Measurements from ENCODE around the gene CHD9NB.
"Not testable (repeated sequence)": the region's sequence is repeated elsewhere in the genome, so short reads cannot be mapped to it uniquely, and the experiment has no call there.

Gene CHD9NB

DNA sequence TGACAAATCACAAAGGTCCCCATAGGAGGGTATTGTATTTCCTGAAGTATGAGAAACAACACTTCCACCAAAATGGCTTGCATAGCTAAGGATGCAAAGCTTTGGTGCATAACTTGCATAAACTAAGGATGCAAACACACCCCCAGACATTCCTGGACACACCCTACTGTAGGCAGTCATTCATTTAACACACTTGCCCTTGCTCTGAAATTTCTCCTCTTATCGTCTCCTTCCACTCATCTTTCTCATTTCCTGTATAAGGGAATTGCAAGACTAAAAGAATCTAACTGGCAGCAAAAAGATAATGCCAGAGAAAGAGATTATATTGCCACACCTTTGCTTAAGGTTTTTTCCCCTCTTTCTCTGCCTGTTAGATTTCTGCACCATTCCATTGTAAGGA, 30.4 kb upstream of the CHD9NB start:
- no peak for DNase-seq (ENCODE audit: low read depth in 3 of 3)

DNA sequence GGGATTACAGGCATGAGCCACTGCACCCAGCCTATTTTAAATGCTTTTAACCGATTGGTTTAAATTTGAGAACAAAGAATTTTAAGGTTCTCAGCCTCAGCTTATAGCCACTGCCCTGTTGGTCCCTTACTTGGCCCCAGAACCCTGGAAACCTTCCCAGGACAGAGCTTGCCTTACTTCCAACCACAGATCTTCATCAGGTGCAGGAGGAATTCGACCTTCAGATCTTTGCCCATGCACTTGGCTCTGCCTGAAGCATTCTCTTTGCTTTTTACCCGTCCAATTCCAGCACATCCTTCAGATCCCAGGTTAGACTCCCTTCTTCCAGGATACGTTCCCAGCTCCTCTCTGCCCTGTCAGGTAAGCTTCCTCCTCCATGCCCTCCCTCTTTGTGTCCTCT, 29.8 kb upstream of the CHD9NB start:
- DNase-seq (ENCODE audit: low read depth in 3 of 3), result no peak

DNA sequence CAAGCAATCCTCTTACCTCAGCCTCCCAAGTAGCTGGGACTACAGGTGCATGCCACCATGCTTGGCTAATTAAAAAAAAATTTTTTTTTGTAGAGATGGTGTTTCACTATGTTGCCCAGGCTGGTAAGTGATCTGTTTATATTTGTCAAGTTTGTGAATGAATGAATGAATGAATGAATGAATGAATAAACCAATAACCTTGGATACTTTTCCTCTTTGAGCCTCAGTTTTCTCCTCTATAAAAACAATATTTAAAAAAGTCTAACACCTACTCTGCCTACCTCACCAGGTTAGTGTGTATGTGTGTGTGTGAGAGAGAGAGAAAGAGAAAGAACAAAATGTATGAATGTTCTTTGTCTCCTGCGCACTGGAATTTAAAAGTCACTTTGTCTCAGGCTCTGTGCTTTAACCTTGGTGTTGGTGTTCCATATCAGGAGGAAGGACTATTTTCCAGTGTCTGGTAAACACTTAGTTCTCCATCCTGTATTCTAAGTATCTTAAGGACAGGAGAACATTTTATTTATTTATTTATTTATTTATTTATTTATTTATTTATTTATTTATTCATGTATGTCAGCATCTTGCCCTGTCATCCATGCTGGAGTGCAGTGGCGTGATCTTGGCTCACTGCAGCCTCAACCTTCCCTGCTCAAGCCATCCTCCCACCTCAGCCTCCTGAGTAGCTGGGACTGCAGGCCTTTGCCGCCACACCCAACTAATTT, 29.1 kb upstream of the CHD9NB start:
- no peak for DNase-seq (ENCODE audit: low read depth in 3 of 3)

GRCh38 chr16:53081032-53081424, 28.3 kb upstream of the CHD9NB start:
- DNase-seq (ENCODE audit: low read depth in 3 of 3), result no peak

DNA sequence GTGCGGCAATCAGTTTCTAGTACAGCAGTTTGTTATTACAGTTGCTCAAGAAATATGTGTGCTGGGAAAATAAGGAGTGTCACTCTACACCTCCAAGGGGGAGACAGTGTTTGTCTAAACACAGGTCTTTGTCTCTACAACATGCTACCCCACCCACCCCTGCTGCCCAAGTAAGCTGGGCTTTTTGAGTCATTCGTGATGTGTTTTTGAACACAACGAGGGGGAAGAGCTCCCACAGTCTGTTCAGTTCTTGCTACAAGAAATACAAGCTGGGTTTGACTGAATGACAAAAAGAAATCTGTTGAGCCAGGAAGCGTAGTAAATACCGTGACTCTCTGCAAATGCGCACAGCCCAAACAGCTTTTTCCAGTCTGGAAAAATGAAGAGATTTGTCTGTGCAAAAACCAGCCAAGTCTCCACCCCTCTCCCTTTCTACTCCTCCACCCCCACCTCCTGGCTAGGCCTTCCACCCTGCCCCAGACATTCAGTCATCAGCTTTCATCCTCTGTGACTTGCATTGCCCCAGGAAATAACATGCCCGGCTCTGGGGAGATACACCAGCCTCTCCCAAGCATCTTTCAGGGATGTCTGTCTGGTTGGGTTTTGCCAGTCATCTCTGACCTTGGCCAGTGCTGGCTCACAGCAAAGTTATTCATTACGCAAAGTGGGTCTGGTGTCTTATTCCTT, 27.8 kb upstream of the CHD9NB start:
- no peak for DNase-seq (ENCODE audit: low read depth in 3 of 3)

- DNase-seq (ENCODE audit: low read depth in 3 of 3), result no peak
Observed at GRCh38 chr16:53078765-53079485, 26.2 kb upstream of the CHD9NB start.

DNA sequence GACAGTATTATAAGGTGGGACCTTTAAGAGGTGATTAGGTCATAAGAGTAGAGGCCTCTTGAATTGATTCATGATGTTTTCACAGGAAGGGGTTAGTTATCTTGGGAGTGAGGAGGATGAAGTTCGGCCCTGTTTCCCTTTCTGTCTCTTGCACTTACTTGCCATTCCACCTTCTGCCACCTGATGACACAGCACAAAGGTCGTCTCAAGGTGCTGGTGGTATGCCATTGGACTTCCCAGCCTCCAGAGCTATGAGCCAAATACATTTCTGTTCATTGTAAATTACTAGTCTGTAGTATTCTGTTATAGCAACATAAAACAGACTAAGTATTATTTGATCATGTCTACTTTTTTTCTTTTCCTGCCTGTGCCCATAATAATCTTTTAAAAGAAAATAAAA, 25.6 kb upstream of the CHD9NB start:
- DNase-seq (ENCODE audit: low read depth in 3 of 3), result no peak

GRCh38 chr16:53075461-53075860, 22.8 kb upstream of the CHD9NB start:
- DNase-seq (ENCODE audit: low read depth in 3 of 3), result not testable (repeated sequence)

DNA sequence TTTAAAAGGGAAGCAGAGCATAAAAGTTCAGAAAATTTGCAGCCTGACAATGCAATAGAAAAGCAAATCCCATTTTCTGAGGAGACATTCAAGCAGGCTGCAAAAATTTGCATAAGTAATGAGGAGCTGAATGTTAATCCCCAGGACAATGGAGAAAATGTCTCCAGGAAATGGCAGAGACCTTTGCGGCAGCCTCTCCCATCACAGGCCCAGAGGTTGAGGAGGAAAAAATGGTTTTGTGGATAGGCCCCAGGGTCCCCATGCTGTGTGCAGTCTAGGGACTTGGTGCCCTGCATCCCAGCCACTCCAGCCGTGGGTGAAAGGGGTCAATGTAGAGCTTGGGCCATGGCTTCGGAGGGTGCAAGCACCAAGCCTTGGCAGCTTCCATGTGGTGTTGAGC, 21.6 kb upstream of the CHD9NB start:
- not testable (repeated sequence) for DNase-seq (ENCODE audit: low read depth in 3 of 3)

DNA sequence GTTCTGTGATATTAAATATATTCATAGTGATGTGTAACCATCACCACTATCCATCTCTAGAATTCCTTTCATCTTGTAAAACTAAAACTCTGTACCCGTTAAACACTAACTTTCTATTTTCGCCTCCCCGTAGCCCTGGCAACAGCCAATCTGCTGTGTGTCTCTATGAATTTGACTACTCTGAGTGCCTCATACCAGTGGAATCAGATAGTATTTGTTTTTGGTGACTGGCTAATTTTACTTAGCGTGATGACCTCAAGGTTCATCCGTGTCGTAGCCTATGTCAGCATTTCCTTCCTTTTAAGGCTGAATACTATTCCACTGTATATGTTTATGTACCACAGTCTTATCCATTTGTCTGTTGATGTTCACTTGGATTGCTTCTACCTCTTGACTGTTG, 20.3 kb upstream of the CHD9NB start:
- DNase-seq (ENCODE audit: low read depth in 3 of 3), result no peak

DNA sequence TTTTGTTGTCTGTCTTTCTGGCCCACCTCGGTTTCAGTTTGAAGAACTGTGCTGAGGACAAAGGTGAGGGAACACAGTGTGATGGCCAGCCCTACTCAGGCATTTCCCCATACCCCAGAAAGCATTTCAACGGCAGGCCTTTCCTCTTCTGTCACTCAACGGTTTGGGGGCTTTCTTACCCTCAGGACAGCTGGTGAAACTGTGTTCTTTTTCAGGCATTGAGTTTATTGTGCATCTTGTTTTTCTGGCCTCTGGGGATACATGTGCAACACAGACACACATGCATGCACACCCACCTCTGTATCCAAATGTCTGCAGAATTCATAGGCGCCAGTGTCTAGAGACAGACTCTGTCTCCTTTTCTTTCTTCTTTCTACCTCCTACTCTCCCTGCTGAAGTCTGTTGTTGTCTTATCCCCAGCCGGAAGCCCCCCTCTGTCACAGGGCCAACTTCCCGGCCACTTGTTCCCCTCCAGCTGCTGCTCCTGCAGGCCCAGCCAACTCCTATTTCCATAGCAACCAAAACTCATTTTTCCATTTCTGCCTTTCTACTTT, 19.1 kb upstream of the CHD9NB start:
- no peak for DNase-seq (ENCODE audit: low read depth in 3 of 3)

GRCh38 chr16:53069772-53070171, 17.1 kb upstream of the CHD9NB start:
- DNase-seq (ENCODE audit: low read depth in 3 of 3), result no peak

DNA sequence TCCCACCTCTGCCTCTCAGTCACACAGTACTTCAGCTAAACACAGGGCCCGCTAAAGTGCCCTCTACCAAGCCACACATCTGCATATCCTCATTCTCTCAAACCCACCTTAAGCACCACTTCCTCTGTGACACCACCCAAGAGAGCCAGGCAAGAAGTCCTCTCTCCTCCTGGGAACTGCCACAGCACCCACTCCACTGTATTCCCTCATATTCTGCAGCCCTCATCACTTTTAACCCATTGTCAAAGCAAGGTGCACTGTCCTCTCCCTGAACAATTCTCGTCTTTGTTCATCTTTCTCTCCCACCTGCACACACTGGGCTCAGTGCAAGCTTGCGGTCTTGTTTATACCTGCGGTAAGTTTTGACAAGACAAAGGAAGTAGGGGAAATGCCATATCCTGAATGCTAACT, 15.7 kb upstream of the CHD9NB start:
- no peak for DNase-seq (ENCODE audit: low read depth in 3 of 3)

GRCh38 chr16:53067675-53068074, 15.0 kb upstream of the CHD9NB start:
- no peak for DNase-seq (ENCODE audit: low read depth in 3 of 3)

- no peak for DNase-seq (ENCODE audit: low read depth in 3 of 3)
Observed at GRCh38 chr16:53065461-53066061, 12.9 kb upstream of the CHD9NB start.

GRCh38 chr16:53064081-53064578, 11.4 kb upstream of the CHD9NB start:
- DNase-seq (ENCODE audit: low read depth in 3 of 3), result no peak

DNA sequence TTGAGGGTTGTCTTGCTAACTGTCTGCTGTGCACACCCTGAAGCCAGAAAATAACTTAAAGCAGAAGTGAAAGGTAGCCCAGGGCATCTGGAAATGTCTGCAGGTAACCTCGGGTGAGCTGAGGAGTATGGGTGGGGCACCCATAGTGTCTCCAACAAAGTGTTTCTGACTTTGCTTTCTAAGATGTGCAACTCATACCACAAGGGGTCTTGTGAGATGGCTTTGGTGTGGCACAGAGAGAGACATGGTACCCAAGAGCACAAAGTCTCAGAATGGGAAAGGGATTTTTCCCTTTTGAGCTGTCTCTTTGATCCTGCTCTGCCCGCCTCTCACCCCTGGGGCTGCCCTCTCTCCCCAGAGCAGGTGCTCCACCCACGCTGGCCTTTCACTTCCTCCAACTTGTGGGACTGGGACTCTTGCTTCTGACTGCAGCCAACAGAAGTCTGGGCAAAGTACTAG, 9.0 kb upstream of the CHD9NB start:
- no peak for DNase-seq (ENCODE audit: low read depth in 3 of 3)

- DNase-seq (ENCODE audit: low read depth in 3 of 3), result no peak
Observed at GRCh38 chr16:53061256-53061655, 8.6 kb upstream of the CHD9NB start.

DNA sequence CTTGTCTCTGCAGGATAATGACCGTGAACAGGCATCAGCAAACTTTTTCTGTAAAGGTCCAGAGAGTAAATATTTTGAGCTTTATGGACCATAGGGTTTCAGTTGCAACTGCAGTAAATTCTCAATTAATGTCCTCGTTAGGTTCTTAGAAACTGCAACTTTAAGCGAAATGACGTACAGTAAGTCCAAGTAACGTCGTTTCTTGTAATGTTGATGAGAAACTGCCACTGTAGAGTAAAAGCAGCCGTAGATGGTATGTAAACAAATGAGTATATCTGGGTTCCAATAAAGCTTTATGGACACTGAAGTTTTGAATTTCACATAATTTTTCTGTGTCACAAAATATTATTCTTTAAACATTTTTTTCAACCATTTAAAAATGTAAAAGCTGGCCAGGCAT, 7.0 kb upstream of the CHD9NB start:
- DNase-seq (ENCODE audit: low read depth in 3 of 3), result no peak

- DNase-seq (ENCODE audit: low read depth in 3 of 3), result no peak
Observed at GRCh38 chr16:53058882-53059281, 6.2 kb upstream of the CHD9NB start.

GRCh38 chr16:53058441-53058840, 5.7 kb upstream of the CHD9NB start:
- no peak for DNase-seq (ENCODE audit: low read depth in 3 of 3)

DNA sequence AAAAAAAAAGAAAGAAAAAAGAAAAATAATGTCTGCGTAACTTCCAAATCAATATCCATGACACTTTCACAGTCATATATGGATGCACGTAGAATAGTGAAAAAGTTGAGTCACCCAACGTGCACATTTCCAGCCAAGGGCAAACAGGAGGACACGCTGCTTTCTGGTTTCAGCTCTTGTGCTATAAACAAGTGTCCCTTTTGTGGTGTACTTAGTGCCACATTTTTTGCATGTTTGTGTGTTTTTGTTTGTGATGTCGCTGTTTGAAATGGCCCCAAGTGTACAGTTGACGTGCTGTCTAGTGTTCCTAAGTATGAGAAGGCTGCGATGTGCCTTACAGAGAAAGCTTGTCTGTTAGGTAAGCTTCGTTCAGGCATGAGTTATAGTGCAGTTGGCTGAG, 5.0 kb upstream of the CHD9NB start:
- no peak for DNase-seq (ENCODE audit: low read depth in 3 of 3)
